Measurements from ENCODE around the gene KDSR. TPM values are rescaled to one million over a fixed set of nuclear protein-coding genes. Genes with fewer than 3 reads are reported as not detected.

The KDSR gene
- polyA plus RNA-seq, 2 of the 4 experiments (the other 2 are of a cell fraction) = 13.6 to 21.2 TPM

DNA sequence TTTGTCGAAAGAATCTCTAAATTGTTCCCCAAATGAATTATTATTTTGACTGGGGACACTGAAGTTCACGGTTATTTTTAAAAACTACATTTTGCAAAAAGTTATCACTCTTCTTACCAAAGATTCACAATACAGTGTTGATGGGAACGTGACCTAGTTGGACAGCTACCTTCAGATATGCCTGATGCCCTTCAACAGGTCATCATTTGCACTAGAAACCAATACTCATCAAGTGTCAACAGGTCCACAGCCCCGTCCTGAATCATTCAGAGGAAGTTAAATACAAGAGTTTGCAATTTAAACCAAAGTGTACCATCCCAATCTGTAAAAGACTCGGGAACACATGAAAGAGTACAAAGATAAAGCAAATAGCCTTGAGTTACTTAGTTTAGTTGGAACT lies 75.7 kb downstream of the KDSR start (continued):
- TF ChIP-seq, protein P1, sequence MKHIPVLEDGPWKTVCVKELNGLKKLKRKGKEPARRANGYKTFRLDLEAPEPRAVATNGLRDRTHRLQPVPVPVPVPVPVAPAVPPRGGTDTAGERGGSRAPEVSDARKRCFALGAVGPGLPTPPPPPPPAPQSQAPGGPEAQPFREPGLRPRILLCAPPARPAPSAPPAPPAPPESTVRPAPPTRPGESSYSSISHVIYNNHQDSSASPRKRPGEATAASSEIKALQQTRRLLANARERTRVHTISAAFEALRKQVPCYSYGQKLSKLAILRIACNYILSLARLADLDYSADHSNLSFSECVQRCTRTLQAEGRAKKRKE (CRISPR knock-in tag; IDR thresholded peaks at IDR 0.05; ENCODE audit: low read depth) = no peak
- no peak for TF ChIP-seq ZNF302 (CRISPR knock-in tag; IDR thresholded peaks at IDR 0.05)
- TF ChIP-seq POLR2A (IDR thresholded peaks at IDR 0.05; ENCODE audit: low read length) = no peak
- TF ChIP-seq HDAC2 (IDR thresholded peaks at IDR 0.05) = no peak
- no peak for TF ChIP-seq CBX2 (IDR thresholded peaks at IDR 0.05; ENCODE audit: borderline replicate concordance, low read depth)
- TF ChIP-seq, protein P2, sequence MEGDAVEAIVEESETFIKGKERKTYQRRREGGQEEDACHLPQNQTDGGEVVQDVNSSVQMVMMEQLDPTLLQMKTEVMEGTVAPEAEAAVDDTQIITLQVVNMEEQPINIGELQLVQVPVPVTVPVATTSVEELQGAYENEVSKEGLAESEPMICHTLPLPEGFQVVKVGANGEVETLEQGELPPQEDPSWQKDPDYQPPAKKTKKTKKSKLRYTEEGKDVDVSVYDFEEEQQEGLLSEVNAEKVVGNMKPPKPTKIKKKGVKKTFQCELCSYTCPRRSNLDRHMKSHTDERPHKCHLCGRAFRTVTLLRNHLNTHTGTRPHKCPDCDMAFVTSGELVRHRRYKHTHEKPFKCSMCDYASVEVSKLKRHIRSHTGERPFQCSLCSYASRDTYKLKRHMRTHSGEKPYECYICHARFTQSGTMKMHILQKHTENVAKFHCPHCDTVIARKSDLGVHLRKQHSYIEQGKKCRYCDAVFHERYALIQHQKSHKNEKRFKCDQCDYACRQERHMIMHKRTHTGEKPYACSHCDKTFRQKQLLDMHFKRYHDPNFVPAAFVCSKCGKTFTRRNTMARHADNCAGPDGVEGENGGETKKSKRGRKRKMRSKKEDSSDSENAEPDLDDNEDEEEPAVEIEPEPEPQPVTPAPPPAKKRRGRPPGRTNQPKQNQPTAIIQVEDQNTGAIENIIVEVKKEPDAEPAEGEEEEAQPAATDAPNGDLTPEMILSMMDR (IDR thresholded peaks at IDR 0.05) = no peak

DNA sequence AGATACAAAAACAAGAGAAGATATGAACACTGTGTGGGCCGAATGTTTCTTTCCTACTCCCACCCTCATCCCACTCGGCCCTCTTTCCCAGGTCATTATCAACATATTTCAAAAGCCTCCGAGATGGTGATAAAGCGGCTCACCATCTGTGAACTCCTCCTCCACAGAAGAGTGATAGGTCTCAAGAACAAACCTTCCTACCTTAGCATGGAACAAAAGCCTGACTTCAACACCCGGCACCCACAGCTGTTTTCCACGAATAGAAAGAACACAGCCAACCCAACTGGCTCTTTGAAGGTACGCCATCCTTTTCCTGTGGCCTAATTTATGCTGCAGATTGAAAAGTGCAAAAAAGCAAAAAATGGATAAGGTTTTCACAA lies 76.2 kb downstream of the KDSR start:
- 63% methylated on average over 7 of the region's 7 CpGs for WGBS (ENCODE audit: missing lambda C conversion rate)
- Histone ChIP-seq H3K4me2 (no peak overlapping the region), H3K4me3 (no peak overlapping the region), H3K9me3 (no peaks in the 10 kb centered on the region), H3K4me1 (no peaks in the 10 kb centered on the region), H3K27ac (no peak overlapping the region)
- POLR2A ChIA-PET = no interaction called here
- no peak for TF ChIP-seq EHF (CRISPR knock-in tag; IDR thresholded peaks at IDR 0.05)
- no peak for TF ChIP-seq POLR2A (IDR thresholded peaks at IDR 0.05; ENCODE audit: low read length)
- no peak for TF ChIP-seq HOXB13 (CRISPR knock-in tag; IDR thresholded peaks at IDR 0.05; ENCODE audit: low read depth)
- no peak for TF ChIP-seq TFCP2L1 (CRISPR knock-in tag; IDR thresholded peaks at IDR 0.05)
- TF ChIP-seq FOXS1 (CRISPR knock-in tag; IDR thresholded peaks at IDR 0.05) = no peak
- TF ChIP-seq, protein P3, sequence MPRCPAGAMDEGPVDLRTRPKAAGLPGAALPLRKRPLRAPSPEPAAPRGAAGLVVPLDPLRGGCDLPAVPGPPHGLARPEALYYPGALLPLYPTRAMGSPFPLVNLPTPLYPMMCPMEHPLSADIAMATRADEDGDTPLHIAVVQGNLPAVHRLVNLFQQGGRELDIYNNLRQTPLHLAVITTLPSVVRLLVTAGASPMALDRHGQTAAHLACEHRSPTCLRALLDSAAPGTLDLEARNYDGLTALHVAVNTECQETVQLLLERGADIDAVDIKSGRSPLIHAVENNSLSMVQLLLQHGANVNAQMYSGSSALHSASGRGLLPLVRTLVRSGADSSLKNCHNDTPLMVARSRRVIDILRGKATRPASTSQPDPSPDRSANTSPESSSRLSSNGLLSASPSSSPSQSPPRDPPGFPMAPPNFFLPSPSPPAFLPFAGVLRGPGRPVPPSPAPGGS (IDR thresholded peaks at IDR 0.05) = no peak
- TF ChIP-seq, protein P4, sequence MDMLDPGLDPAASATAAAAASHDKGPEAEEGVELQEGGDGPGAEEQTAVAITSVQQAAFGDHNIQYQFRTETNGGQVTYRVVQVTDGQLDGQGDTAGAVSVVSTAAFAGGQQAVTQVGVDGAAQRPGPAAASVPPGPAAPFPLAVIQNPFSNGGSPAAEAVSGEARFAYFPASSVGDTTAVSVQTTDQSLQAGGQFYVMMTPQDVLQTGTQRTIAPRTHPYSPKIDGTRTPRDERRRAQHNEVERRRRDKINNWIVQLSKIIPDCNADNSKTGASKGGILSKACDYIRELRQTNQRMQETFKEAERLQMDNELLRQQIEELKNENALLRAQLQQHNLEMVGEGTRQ (IDR thresholded peaks at IDR 0.05) = no peak
- TF ChIP-seq EHMT2 (IDR thresholded peaks at IDR 0.05; ENCODE audit: low read depth) = no peak
- TF ChIP-seq JUNB (IDR thresholded peaks at IDR 0.05) = no peak
- TF ChIP-seq, protein P5, sequence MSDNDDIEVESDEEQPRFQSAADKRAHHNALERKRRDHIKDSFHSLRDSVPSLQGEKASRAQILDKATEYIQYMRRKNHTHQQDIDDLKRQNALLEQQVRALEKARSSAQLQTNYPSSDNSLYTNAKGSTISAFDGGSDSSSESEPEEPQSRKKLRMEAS (IDR thresholded peaks at IDR 0.05) = no peak
- no peak for TF ChIP-seq RNF2 (IDR thresholded peaks at IDR 0.05; ENCODE audit: borderline replicate concordance, low read depth)
- TF ChIP-seq ZNF302 (CRISPR knock-in tag; IDR thresholded peaks at IDR 0.05) = no peak
- TF ChIP-seq ZC3H11A (IDR thresholded peaks at IDR 0.05) = no peak
- TF ChIP-seq CBX8 (IDR thresholded peaks at IDR 0.05) = no peak; the same call in 1 of the 2 replicates
- no peak for TF ChIP-seq TP53 (CRISPR knock-in tag; IDR thresholded peaks at IDR 0.05)
- TF ChIP-seq EP300 (IDR thresholded peaks at IDR 0.05) = no peak
- no peak for TF ChIP-seq MYC (IDR thresholded peaks at IDR 0.05; ENCODE audit: borderline replicate concordance, low read length)
- TF ChIP-seq SMC3 (IDR thresholded peaks at IDR 0.05) = no peak
- ATAC-seq (no peak), FAIRE-seq (no peak), DNase-seq (ENCODE audit: low read depth in 1 of 2, low spot score in 1 of 2) (no peak)
- CTCF ChIA-PET = interaction anchor here (0.6 kb wide), 1 partner anchor 159 kb away, joined by 3 read pairs; no protein-coding TSS in a partner anchor

Measured in A549 (cell line).